Endodermal cell (in vitro differentiated cells): ENCODE measurements around the gene BFSP2. TPM values are rescaled to one million over a fixed set of nuclear protein-coding genes. Genes with fewer than 3 reads are reported as not detected.

Experiments
- DNase-seq: peaks from one replicate; pipeline ENCODE4 v3.0.0-alpha.2; 2017
- H3K27ac ChIP-seq: 2 replicates; pipeline ENCODE4 v1.5.1; 2013; ENCODE audit warnings: mild to moderate bottlenecking, low read depth, low read length, moderate library complexity
- H3K27me3 ChIP-seq: 2 replicates; pipeline ENCODE4 v1.6.1; 2013; ENCODE audit warnings: mild to moderate bottlenecking, low read length, moderate library complexity; ENCODE audit not compliant: insufficient read depth, control insufficient read depth, poor library complexity, severe bottlenecking
- H3K36me3 ChIP-seq: 2 replicates; pipeline ENCODE4 v1.7.0; 2013; ENCODE audit warnings: mild to moderate bottlenecking, low read length, moderate library complexity; ENCODE audit not compliant: control insufficient read depth, insufficient read depth
- H3K4me1 ChIP-seq: one replicate; pipeline ENCODE4 v1.7.0; 2013; ENCODE audit warnings: low read length; ENCODE audit not compliant: control insufficient read depth, insufficient read depth
- H3K4me3 ChIP-seq: 2 replicates; pipeline ENCODE4 v1.5.1; 2013; ENCODE audit warnings: mild to moderate bottlenecking, low read length, moderate library complexity
- H3K9ac ChIP-seq: 2 replicates; pipeline ENCODE4 v1.6.1; 2013; ENCODE audit warnings: mild to moderate bottlenecking, low read length, moderate library complexity; ENCODE audit not compliant: poor library complexity, severe bottlenecking; ENCODE audit errors: extremely low read depth
- H3K9me3 ChIP-seq: 2 replicates; pipeline ENCODE4 v1.6.1; 2013; ENCODE audit warnings: mild to moderate bottlenecking, low read length, moderate library complexity; ENCODE audit not compliant: control insufficient read depth
- H3K27ac Mint-ChIP-seq: 2 replicates; pipeline ENCODE4 v1.8.0; 2020; ENCODE audit warnings: mixed read lengths
- H3K27me3 Mint-ChIP-seq: 2 replicates; pipeline ENCODE4 v1.8.0; 2021; ENCODE audit warnings: mild to moderate bottlenecking, mixed read lengths; ENCODE audit not compliant: insufficient read depth
- H3K36me3 Mint-ChIP-seq: 2 replicates; pipeline ENCODE4 v1.8.0; 2020; ENCODE audit warnings: low read depth, mixed read lengths
- H3K4me1 Mint-ChIP-seq: 2 replicates; pipeline ENCODE4 v1.8.0; 2020; ENCODE audit warnings: mixed read lengths
- H3K4me3 Mint-ChIP-seq: 2 replicates; pipeline ENCODE4 v1.8.0; 2020; ENCODE audit warnings: mild to moderate bottlenecking, moderate library complexity, mixed read lengths
- H3K9me3 Mint-ChIP-seq: 2 replicates; pipeline ENCODE4 v1.8.0; 2020; ENCODE audit warnings: mild to moderate bottlenecking, mixed read lengths
- CTCF ChIP-seq: fragments of 200-600 bp; sonication (generic); conservative IDR thresholded peaks from 2 replicates; pipeline ENCODE4 v1.5.0; 2021; ENCODE audit warnings: antibody characterized with exemption, mild to moderate bottlenecking
- WGBS, 2 experiments: methylation state at CpG; one replicate each; pipeline versions ENCODE4 v1.1.5 to v1.1.7; 2013; ENCODE audit warnings: missing lambda C conversion rate in 2 of 2, mixed read lengths in 1 of 2; ENCODE audit not compliant: insufficient coverage in 1 of 2, insufficient read length in 1 of 2; 5-methylcytosine and 5-hydroxymethylcytosine counted together
- total RNA-seq, 2 donors: library from RNA; stranded (reverse); fragmentation: NEBNext Ultra II Directional in 1 of 2; extraction: Animal tissue kit (Norgen Biotek cat#: 25700) in 1 of 2; gene quantifications; 2 replicates in 1 of 2; 3 replicates in 1 of 2; pipeline ENCODE4 v1.2.1, GENCODE V29; 2021

The BFSP2 gene
- total RNA-seq, 2 donors from 2014 or later, result not detected

DNA sequence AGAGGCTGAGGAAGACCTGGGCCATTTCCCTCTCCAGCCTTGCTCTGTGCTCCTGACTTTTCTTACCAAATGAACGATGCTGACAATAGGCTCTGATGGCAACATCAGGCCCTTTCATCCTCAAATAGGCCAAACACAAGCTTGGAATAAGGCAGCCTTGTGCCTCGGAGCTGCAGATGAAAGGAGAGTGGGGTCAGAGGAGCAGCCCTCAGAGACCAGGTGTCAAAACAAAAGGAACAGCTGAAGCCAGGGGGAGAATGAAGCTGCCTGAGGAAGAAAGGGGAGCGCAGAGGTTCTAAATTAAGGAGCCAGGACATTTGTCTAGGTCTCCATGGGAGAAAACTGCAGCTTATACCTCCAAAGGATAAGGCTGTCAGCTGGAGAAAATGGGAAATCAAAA, 5.1 kb downstream of the BFSP2 start:
- Histone ChIP-seq H3K27me3 (no peaks in the 10 kb centered on the region), H3K9ac (no peak overlapping the region), H3K4me1 (no peaks in the 10 kb centered on the region), H3K4me3 (no peak overlapping the region), H3K9me3 (no peaks in the 10 kb centered on the region), H3K36me3 (no peaks in the 10 kb centered on the region), H3K27ac (peak overlapping the region; percentile 87)
- 66 to 69% methylated on average over 2 to 3 of the region's 3 CpGs for WGBS, 2 experiments
- DNase-seq, result peak; percentile 35
- H3K9me3 Mint-ChIP-seq, result no peaks in the 10 kb centered on the region
- no peaks in the 10 kb centered on the region for H3K27me3 Mint-ChIP-seq
- no peaks in the 10 kb centered on the region for H3K36me3 Mint-ChIP-seq
- H3K27ac Mint-ChIP-seq, result no peak overlapping the region
- H3K4me3 Mint-ChIP-seq, result no peak overlapping the region
- H3K4me1 Mint-ChIP-seq, result no peaks in the 10 kb centered on the region
- TF ChIP-seq CTCF, result no peak

GRCh38 chr3:133408366-133408765, 8.5 kb downstream of the BFSP2 start:
- no peaks in the 10 kb centered on the region for H3K9me3 ChIP-seq
- no peak overlapping the region for H3K27ac ChIP-seq
- no peak for DNase-seq
- no peak for TF ChIP-seq CTCF
- no peaks in the 10 kb centered on the region for H3K4me1 ChIP-seq
- no peak overlapping the region for H3K9ac ChIP-seq
- H3K36me3 Mint-ChIP-seq, result no peaks in the 10 kb centered on the region
- no peak overlapping the region for H3K27ac Mint-ChIP-seq
- no peaks in the 10 kb centered on the region for H3K4me1 Mint-ChIP-seq
- no peaks in the 10 kb centered on the region for H3K36me3 ChIP-seq
- no peak overlapping the region for H3K4me3 ChIP-seq
- H3K9me3 Mint-ChIP-seq, result no peaks in the 10 kb centered on the region
- 96% methylated on average over 2 of the region's 2 CpGs; no CpG with 5 or more reads in 1 of the 2 experiments for WGBS, 2 experiments
- peaks cover 4% of the 10 kb centered on the region for H3K27me3 Mint-ChIP-seq
- no peaks in the 10 kb centered on the region for H3K27me3 ChIP-seq
- no peak overlapping the region for H3K4me3 Mint-ChIP-seq

GRCh38 chr3:133408961-133409360, 9.1 kb downstream of the BFSP2 start:
- no peak overlapping the region for H3K27ac ChIP-seq
- no peaks in the 10 kb centered on the region for H3K36me3 Mint-ChIP-seq
- 88 to 100% methylated on average over 1 to 2 of the region's 2 CpGs for WGBS, 2 experiments
- no peak overlapping the region for H3K4me3 ChIP-seq
- DNase-seq, result no peak
- no peak overlapping the region for H3K27ac Mint-ChIP-seq
- H3K27me3 ChIP-seq, result no peaks in the 10 kb centered on the region
- no peaks in the 10 kb centered on the region for H3K36me3 ChIP-seq
- H3K4me1 Mint-ChIP-seq, result no peaks in the 10 kb centered on the region
- no peak overlapping the region for H3K4me3 Mint-ChIP-seq
- H3K4me1 ChIP-seq, result no peaks in the 10 kb centered on the region
- no peaks in the 10 kb centered on the region for H3K9me3 ChIP-seq
- TF ChIP-seq CTCF, result no peak
- no peak overlapping the region for H3K9ac ChIP-seq
- H3K27me3 Mint-ChIP-seq, result peaks cover 4% of the 10 kb centered on the region
- H3K9me3 Mint-ChIP-seq, result no peaks in the 10 kb centered on the region
